A673 (cell line): ENCODE measurements around the gene ALPK3. TPM values are rescaled to one million over a fixed set of nuclear protein-coding genes. Genes with fewer than 3 reads are reported as not detected.

Experiments used
- BruUV-seq: library from RNA; stranded (reverse); fragments of 400-500 nt; replicated peaks from 2 replicates; lab custom pipeline; 2021; lab: Mats Ljungman, UMichigan
- CTCF ChIA-PET: fragments of 300-600 bp; sonication (Branson Sonifier 250); formaldehyde crosslinking; loops from one replicate; lab custom pipeline; 2022; ENCODE audit warnings: antibody characterized with exemption; lab: Charles Lee
- POLR2A ChIA-PET: fragments of 300-600 bp; sonication (Branson Sonifier 250); formaldehyde crosslinking; loops from one replicate; lab custom pipeline; 2022; ENCODE audit warnings: antibody characterized with exemption; ENCODE audit not compliant: low non-redundant PET; lab: Charles Lee
- DNase-seq: peaks from one replicate; pipeline ENCODE4 v3.0.0-alpha.2; 2015; ENCODE audit warnings: low spot score
- H3K27ac ChIP-seq: fragments of 200-600 bp; sonication (generic); 2 replicates; pipeline ENCODE4 v1.5.1; 2016; ENCODE audit warnings: mixed run types, low read depth, mild to moderate bottlenecking, mixed read lengths, antibody characterized with exemption, low read length; ENCODE audit not compliant: poor library complexity, severe bottlenecking
- H3K27me3 ChIP-seq: fragments of 200-600 bp; sonication (generic); replicated peaks from 2 replicates; pipeline ENCODE4 v1.6.1; 2017; ENCODE audit warnings: mixed run types, low read depth, mild to moderate bottlenecking, mixed read lengths, antibody characterized with exemption, low read length; ENCODE audit not compliant: insufficient read depth, poor library complexity
- H3K36me3 ChIP-seq: fragments of 200-600 bp; sonication (generic); 2 replicates; pipeline ENCODE4 v1.6.1; 2016; ENCODE audit warnings: mixed run types, mild to moderate bottlenecking, mixed read lengths, antibody characterized with exemption, low read length; ENCODE audit not compliant: insufficient read depth, poor library complexity, severe bottlenecking
- H3K4me1 ChIP-seq: fragments of 200-600 bp; sonication (generic); 2 replicates; pipeline ENCODE4 v1.6.1; 2017; ENCODE audit warnings: mixed run types, mild to moderate bottlenecking, mixed read lengths, antibody characterized with exemption, low read length; ENCODE audit not compliant: insufficient read depth, poor library complexity, severe bottlenecking
- H3K4me3 ChIP-seq: fragments of 200-600 bp; sonication (generic); 2 replicates; pipeline ENCODE4 v1.5.1; 2016; ENCODE audit warnings: low read depth, mixed run types, mild to moderate bottlenecking, mixed read lengths, low read length; ENCODE audit not compliant: poor library complexity, severe bottlenecking
- H3K9me3 ChIP-seq: fragments of 200-600 bp; sonication (generic); 2 replicates; pipeline ENCODE4 v1.6.1; 2016; ENCODE audit warnings: mixed run types, low read depth, mild to moderate bottlenecking, mixed read lengths, antibody characterized with exemption, low read length; ENCODE audit not compliant: poor library complexity, severe bottlenecking
- CTCF ChIP-seq: fragments of 300-800, 200-600 bp; sonication (generic); conservative IDR thresholded peaks from 2 replicates; pipeline ENCODE4 v1.5.1; 2017; ENCODE audit warnings: low read depth, mild to moderate bottlenecking, antibody characterized with exemption, low read length, moderate library complexity, mixed read lengths
- EZH2 ChIP-seq: fragments of 200-600 bp; sonication (generic); IDR thresholded peaks from 2 replicates; pipeline ENCODE4 v1.6.1; 2017; ENCODE audit warnings: borderline replicate concordance, low read depth, mild to moderate bottlenecking, mixed read lengths, antibody characterized with exemption, low read length; ENCODE audit not compliant: poor library complexity, severe bottlenecking
- intact Hi-C: fragments of 100-400 bp; cut with micrococcal nuclease; formaldehyde crosslinking; loops from one replicate; pipeline ENCODE4 v1.10.0; 2022; ENCODE audit not compliant: unreplicated experiment
- total RNA-seq: library from RNA; stranded (reverse); gene quantifications from 2 replicates; pipeline ENCODE4 v1.2.3, GENCODE V29; 2021

ALPK3 gene
- total RNA-seq, 1 experiment from 2014 or later, result 0.67 TPM

GRCh38 chr15:84868037-84868880 is 51.1 kb downstream of the ALPK3 start:
- no peak for TF ChIP-seq CTCF
- no peak for TF ChIP-seq EZH2
- BruUV-seq, result no TSS peak

GRCh38 chr15:84869510-84869909 is 52.4 kb downstream of the ALPK3 start:
- Histone ChIP-seq H3K4me1 (no peaks in the 10 kb centered on the region), H3K36me3 (no peaks in the 10 kb centered on the region), H3K4me3 (no peak overlapping the region), H3K27ac (no peak overlapping the region), H3K9me3 (no peaks in the 10 kb centered on the region), H3K27me3 (no peaks in the 10 kb centered on the region)
- TF ChIP-seq CTCF (no peak), EZH2 (no peak)
- no TSS peak for BruUV-seq
- POLR2A ChIA-PET, result no interaction called here
- no peak for DNase-seq
- CTCF ChIA-PET, result interaction anchor here (0.6 kb wide), 1 partner anchor 270 kb away, joined by 3 read pairs; no protein-coding TSS in a partner anchor
- intact Hi-C loops, result no loop called here

More at GRCh38 chr15:84868037-84868880, 51.1 kb downstream of the ALPK3 start:
- no peak for DNase-seq
- no peak overlapping the region for H3K4me3 ChIP-seq
- ChIA-PET CTCF (no interaction called here), POLR2A (no interaction called here)
- H3K36me3 ChIP-seq, result no peaks in the 10 kb centered on the region
- no peaks in the 10 kb centered on the region for H3K9me3 ChIP-seq
- intact Hi-C loops, result no loop called here
- no peaks in the 10 kb centered on the region for H3K4me1 ChIP-seq
- no peak overlapping the region for H3K27ac ChIP-seq
- no peaks in the 10 kb centered on the region for H3K27me3 ChIP-seq

- no peaks in the 10 kb centered on the region for H3K4me1 ChIP-seq
- no TSS peak for BruUV-seq
- CTCF ChIA-PET, result no interaction called here
- no peak overlapping the region for H3K27ac ChIP-seq
- no peak overlapping the region for H3K4me3 ChIP-seq
- H3K9me3 ChIP-seq, result no peaks in the 10 kb centered on the region
- POLR2A ChIA-PET, result no interaction called here
- no peaks in the 10 kb centered on the region for H3K36me3 ChIP-seq
- intact Hi-C loops, result no loop called here
- no peak for DNase-seq
- H3K27me3 ChIP-seq, result no peaks in the 10 kb centered on the region
- TF ChIP-seq CTCF (no peak), EZH2 (no peak)
These were observed 54.4 kb downstream of the ALPK3 start for GRCh38 chr15:84871428-84871985.
